Choroid plexus epithelial cell (primary cell): Measurements from ENCODE around the gene DPYD.

Source experiments
- DNase-seq: peaks from one replicate; pipeline ENCODE4 v3.0.0-alpha.2; 2010; ENCODE audit warnings: low read depth
- H3K4me3 ChIP-seq: 2 replicates; pipeline ENCODE4 v1.5.1; 2011; ENCODE audit warnings: low read depth, mild to moderate bottlenecking, control low read depth, low read length, moderate library complexity
- TF ChIP-seq, protein P1 (sequence below): conservative IDR thresholded peaks from 2 replicates; pipeline ENCODE4 v1.5.1; 2011; ENCODE audit warnings: low read depth, mild to moderate bottlenecking, control low read depth, inconsistent platforms, low read length, moderate library complexity

The DPYD gene

DNA sequence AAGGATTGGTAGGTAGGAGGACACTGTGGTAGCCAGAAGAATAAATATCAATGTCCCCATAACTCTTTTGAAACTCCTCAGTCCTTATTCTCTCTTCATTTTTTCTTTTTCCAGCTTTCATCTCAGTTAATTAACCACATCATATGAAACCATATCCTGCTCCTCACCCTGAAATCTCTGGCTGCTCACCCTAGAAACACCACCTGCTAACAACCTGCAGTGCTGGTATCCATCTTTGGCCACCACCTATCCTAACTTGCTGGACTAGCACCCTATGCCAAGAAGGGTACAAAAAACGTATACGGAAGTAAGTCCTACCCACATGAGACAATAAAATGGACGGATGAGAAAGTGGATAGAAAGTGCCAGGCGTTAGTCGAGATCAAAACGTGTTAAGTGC lies 13.7 kb upstream of the DPYD start:
- TF ChIP-seq, protein P1, sequence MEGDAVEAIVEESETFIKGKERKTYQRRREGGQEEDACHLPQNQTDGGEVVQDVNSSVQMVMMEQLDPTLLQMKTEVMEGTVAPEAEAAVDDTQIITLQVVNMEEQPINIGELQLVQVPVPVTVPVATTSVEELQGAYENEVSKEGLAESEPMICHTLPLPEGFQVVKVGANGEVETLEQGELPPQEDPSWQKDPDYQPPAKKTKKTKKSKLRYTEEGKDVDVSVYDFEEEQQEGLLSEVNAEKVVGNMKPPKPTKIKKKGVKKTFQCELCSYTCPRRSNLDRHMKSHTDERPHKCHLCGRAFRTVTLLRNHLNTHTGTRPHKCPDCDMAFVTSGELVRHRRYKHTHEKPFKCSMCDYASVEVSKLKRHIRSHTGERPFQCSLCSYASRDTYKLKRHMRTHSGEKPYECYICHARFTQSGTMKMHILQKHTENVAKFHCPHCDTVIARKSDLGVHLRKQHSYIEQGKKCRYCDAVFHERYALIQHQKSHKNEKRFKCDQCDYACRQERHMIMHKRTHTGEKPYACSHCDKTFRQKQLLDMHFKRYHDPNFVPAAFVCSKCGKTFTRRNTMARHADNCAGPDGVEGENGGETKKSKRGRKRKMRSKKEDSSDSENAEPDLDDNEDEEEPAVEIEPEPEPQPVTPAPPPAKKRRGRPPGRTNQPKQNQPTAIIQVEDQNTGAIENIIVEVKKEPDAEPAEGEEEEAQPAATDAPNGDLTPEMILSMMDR = no peak
- no peak for DNase-seq
- H3K4me3 ChIP-seq = no peak overlapping the region

DNA sequence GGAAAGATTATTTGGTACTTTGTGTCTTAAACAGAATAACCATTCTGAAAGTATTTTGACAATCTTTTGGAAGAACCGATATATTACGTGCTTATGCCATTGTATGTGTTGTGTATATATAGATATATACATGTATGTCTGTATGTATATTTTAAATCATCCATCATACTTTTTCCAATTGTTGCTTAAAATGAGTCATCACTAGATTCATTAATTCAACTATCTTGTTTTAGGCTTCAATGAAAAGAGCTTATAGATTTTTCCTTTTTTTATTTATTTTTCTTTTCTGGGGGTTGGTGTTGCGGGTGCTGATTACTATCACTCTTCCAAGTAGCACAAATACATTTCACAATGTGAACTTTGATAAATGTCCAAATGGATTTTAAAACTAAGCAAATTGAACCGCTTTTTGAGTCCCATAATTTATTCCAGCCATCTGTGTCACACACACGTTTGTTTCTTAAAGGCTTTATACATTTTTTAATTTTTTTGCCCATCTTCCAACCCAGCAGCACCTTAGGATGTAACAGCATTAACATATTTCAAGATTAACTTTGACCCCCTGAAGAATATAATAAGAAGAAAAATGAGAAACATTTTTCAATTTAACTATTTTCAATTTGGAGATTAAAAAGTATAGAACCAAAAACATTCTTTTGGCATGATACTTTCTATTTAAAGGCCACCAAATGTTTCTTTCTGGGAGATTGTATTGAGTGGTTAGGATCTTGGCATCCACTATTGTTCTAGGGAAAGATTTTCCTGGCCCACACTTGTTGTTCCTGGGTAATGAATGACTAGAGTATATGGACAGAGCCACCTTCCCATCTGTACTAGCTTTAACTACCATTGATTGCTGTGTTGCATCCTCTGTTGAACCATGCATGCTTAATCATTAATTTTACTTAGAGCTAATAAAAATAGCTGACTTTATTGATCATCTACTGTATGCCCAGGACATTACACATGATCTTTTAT lies 9.3 kb upstream of the DPYD start:
- DNase-seq = no peak
- TF ChIP-seq, protein P1 = no peak

DNA sequence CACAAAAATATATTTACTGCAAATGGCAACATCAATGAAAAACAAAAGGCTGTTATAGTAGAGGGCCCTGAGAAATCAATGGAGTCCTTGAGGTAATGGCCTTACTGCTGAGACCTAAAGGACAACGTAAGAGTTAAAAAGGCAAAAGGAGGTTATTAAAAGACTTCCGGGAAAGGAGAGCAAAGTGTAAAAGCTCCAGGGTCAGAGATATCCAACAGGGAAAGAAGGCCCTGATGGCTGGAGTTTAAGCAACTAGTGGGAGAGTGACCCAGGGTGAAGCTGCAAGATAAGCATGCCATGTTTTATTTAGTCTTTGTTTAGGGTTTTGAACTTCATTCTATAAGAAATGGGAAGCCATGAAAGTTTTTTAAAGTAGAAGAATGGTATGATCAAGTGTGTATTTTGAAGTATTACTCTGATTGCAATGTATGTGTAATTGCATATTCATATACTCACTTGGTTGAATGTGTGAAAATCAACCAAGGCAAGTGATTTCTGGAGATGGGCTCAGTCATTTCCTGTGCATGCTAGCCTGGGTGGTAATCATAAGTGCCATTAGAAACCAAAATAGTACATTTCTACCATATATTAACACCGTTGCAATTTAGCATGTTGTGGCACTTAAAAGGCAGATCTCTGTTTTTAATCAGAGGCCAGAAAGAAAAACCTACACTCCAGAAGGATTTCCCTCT lies 5.3 kb upstream of the DPYD start:
- no peak for DNase-seq
- H3K4me3 ChIP-seq = no peak overlapping the region
- TF ChIP-seq, protein P1 = no peak

More for the DNA sequence above, 9.3 kb upstream of the DPYD start:
- H3K4me3 ChIP-seq = no peak overlapping the region

DNA sequence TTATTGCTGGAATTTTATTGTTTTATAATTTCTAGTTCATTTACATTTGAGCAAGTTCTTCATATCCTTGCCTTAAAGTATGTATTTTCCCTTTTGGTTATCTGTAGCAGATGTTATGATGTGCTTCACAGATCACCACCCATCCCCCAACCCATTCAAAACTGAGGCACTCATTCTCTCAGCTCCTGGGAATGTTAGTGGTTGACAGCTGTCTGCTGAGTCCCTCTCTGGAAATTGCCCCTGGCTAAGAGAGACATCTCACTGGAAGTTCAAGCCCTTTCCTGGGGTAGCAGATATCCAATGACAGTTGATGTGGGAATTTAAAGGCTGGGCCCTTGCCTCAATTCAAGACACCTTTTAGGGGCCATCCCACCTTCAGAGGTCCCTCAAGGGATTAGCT lies 4.3 kb upstream of the DPYD start:
- DNase-seq = no peak
- no peak overlapping the region for H3K4me3 ChIP-seq

DNA sequence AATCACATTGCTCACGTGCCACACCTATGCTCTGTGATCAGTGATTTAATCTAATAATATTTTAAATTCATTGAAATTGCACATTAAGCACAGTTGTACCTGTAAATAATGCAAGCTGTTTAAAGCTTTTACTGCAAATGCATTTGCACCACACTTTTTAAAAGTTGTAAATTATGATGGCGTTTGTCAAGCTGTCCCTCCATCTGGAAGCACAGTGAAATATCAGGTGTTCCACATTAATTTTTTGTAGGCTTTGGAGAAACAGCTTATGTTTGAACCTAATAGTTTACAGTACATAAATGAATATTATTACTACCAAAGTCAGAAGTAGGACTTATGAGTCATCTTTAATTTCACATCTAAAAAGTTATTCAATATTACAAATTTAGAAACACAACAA lies 3.0 kb upstream of the DPYD start:
- no peak for DNase-seq
- TF ChIP-seq, protein P1 = no peak
- H3K4me3 ChIP-seq = no peak overlapping the region

More for the DNA sequence above, 4.3 kb upstream of the DPYD start:
- TF ChIP-seq, protein P1 = no peak

DNA sequence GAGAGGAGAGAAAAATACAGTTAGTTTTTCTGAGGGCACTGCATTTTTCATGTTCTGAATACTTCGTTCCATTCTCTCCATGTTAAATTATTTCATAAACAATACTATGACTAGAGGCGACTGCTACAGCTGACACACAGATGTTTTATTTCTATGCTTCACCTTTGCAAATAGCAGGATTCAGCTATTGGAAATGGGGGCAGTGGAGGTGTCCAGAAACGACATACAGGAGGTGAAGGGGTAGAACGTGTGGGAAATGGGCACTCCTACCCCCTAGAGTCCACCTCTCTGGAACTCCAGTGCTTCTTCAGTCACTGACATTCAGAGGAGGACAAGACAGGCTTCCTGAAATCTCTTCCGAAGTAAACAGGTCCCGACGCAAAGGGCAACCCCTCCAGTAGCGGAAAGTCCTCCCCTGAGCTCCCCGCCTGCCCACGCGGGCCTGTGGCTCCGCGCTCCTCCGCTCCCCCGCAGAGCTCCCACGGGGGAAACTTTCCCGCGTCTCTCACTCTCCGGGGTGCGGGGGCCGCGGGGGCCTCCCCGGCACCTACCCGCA lies 480 bp downstream of the DPYD start:
- peak overlapping the region; percentile 94 for H3K4me3 ChIP-seq
- DNase-seq = peak; percentile 39
- TF ChIP-seq, protein P1 = peak; percentile 0
